ENCODE measurements around the gene DOCK3.

- TF ChIP-seq FOXP2 (optimal IDR thresholded peaks at IDR 0.05; ENCODE audit: borderline replicate concordance, extremely low read depth, extremely low read length, insufficient read depth): no peak
- TF ChIP-seq, protein P1, sequence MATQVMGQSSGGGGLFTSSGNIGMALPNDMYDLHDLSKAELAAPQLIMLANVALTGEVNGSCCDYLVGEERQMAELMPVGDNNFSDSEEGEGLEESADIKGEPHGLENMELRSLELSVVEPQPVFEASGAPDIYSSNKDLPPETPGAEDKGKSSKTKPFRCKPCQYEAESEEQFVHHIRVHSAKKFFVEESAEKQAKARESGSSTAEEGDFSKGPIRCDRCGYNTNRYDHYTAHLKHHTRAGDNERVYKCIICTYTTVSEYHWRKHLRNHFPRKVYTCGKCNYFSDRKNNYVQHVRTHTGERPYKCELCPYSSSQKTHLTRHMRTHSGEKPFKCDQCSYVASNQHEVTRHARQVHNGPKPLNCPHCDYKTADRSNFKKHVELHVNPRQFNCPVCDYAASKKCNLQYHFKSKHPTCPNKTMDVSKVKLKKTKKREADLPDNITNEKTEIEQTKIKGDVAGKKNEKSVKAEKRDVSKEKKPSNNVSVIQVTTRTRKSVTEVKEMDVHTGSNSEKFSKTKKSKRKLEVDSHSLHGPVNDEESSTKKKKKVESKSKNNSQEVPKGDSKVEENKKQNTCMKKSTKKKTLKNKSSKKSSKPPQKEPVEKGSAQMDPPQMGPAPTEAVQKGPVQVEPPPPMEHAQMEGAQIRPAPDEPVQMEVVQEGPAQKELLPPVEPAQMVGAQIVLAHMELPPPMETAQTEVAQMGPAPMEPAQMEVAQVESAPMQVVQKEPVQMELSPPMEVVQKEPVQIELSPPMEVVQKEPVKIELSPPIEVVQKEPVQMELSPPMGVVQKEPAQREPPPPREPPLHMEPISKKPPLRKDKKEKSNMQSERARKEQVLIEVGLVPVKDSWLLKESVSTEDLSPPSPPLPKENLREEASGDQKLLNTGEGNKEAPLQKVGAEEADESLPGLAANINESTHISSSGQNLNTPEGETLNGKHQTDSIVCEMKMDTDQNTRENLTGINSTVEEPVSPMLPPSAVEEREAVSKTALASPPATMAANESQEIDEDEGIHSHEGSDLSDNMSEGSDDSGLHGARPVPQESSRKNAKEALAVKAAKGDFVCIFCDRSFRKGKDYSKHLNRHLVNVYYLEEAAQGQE (IDR thresholded peaks at IDR 0.05; ENCODE audit: insufficient read depth in 1 of 2, low read depth in 2 of 2, low read length in 2 of 2): no peak
- TF ChIP-seq TAF1 (IDR thresholded peaks at IDR 0.05; ENCODE audit: borderline replicate concordance, insufficient read depth, low read length): no peak
- TF ChIP-seq POLR2AphosphoS5 (IDR thresholded peaks at IDR 0.05; ENCODE audit: low read depth, low read length): no peak
- TF ChIP-seq SIN3A (IDR thresholded peaks at IDR 0.05; ENCODE audit: borderline replicate concordance, insufficient read depth, low read length): no peak
These were observed 21.5 kb downstream of the DOCK3 start for GRCh38 chr3:50696276-50696675.

All from PFSK-1 (cell line).